Caki2 (cell line): ENCODE results near the gene CACNA1E. TPM values are rescaled to one million over a fixed set of nuclear protein-coding genes. Genes with fewer than 3 reads are reported as not detected.

Source experiments
- DNase-seq: peaks from one replicate; pipeline ENCODE4 v3.0.0-alpha.2; 2015; ENCODE audit warnings: low read depth
- in situ Hi-C: cut with HindIII; loops from 2 replicates; pipeline ENCODE4 v1.10.0; 2016; ENCODE audit warnings: low sequenced_read_pairs, low pct_unique_long_range_greater_than_20kb, mixed read lengths
- total RNA-seq: library from RNA; depleted of rRNA; stranded (reverse); fragments of >200 nt; shearing (Covaris generic); gene quantifications from 2 replicates; pipeline ENCODE4 v1.2.3, GENCODE V29; 2014; ENCODE audit warnings: low replicate concordance; rRNA removed

The CACNA1E gene
- total RNA-seq = not detected in 2 replicates

- in situ Hi-C loops = no loop called here
- DNase-seq = no peak
These were observed at the start of gene CACNA1E for GRCh38 chr1:181483285-181484195. Gene CACNA1E (plus strand): TSS chr1:181483517. CDS start chr1:181483745, 228 bp downstream.

DNA sequence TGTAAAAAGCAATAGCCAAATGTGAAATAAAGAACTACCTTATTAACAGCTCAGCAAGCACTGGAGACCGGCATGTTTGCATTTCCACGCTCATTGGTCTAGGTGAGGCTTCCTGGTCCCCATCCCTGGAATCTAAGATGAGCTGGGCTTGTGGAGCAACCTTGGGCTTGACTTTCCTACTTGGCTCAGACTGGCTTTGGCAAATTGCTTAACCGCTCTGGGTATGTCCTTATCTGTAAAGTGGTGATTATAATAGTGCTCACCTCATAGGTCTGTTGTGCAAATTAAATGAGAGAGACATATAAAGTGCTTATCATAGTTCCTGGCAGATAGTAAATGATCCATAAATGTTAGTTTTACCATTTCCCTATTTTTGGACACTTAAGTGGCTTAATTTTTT, 49.4 kb upstream of the CACNA1E start:
- no peak for DNase-seq
- in situ Hi-C loops = no loop called here

GRCh38 chr1:181438013-181438412, 45.3 kb upstream of the CACNA1E start:
- in situ Hi-C loops = no loop called here
- no peak for DNase-seq

GRCh38 chr1:181440510-181440909, 42.8 kb upstream of the CACNA1E start:
- no peak for DNase-seq
- in situ Hi-C loops = no loop called here

GRCh38 chr1:181442181-181442525, 41.2 kb upstream of the CACNA1E start:
- DNase-seq = no peak
- in situ Hi-C loops = no loop called here

- DNase-seq = no peak
- in situ Hi-C loops = no loop called here
These were observed 40.0 kb upstream of the CACNA1E start for GRCh38 chr1:181443231-181443853.

DNA sequence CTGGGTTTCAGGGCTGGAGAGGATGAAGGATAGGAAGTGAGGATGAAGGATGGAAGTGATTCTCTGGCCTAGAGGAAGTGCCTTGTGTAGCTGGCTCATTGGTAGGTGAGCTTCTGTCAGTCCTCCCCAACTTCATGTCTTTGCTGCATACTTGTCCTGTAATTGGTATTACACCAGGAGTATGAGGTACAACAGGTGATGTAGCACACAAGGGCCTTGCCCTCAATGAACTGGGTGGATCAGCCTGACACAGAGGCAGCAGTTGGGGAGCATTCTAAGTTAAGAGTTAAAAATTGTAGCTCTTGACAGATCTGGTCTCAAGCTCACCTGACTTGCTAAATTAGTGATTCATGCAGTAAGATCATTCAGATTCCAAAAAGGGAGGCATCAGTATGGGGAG, 37.9 kb upstream of the CACNA1E start:
- in situ Hi-C loops = no loop called here
- no peak for DNase-seq

- DNase-seq = no peak
- in situ Hi-C loops = no loop called here
These were observed 34.9 kb upstream of the CACNA1E start for GRCh38 chr1:181448461-181448860.

DNA sequence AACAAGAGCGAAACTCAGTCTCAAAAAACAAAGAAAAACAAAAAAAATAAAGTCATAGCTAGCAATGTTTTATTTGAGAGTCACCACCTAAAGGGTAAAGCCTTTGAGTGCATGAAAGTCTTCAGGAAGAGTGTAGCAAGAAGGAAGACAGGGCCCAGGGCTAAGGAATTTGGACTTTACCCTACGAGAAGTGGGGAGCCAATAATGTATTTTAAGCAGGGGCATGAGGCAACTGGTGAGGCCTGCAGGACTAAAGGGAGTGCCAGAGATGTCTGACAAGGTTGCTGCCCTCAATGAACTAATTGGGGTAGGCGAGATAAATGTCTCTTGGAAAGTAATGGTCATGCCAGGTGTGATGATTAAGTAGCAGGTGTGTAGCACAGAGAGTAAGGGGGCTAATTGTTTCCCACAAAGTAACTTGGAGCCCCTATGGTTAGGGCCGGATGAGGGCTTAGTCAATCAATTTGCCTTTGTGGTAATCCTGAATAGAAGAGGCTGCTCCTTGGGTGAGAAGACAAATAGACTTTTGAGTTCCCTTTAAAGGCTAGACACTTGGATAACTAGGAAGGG, 31.6 kb upstream of the CACNA1E start:
- in situ Hi-C loops = no loop called here
- DNase-seq = no peak

GRCh38 chr1:181452746-181453145, 30.6 kb upstream of the CACNA1E start:
- no peak for DNase-seq
- in situ Hi-C loops = no loop called here

- in situ Hi-C loops = no loop called here
- no peak for DNase-seq
These were observed 29.6 kb upstream of the CACNA1E start for GRCh38 chr1:181453541-181454201.

DNA sequence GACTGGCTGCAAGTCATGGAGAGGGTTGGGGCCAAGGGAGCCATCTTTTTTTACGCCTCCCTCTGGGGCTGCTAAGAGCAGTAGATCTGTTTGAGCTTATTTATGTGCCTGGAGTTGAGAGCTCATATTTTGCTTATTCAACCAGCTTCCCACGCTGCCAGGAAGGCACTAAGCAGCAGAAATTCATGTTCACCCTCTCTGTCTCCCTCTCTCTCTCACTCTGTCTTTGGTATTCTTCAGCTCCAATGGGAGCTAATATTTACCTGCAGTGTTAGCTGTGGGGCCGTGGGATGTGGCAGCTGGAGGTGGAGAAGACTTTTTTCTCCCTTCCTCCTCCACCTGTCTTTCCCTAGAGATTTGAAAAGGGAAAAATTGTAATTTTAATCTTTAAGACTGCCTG, 26.8 kb upstream of the CACNA1E start:
- no peak for DNase-seq
- in situ Hi-C loops = no loop called here

DNA sequence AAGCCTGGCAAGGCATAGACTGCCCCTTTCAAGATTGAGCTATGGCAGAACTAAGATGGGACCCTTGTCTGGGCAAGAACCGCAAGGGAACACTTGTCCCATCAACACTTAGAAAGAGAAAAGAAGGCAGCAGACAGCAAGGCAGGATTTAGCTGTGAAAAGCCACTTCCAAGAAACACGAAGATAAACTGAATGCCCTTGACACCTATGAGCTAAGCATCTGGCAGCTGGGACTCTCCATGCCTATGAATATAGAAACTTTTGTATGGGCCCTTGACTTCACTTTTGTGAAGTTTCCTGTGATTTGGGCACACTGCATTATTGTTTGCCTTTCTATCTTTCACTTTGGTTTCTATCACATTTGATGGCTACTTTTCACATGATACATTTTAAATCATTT, 24.9 kb upstream of the CACNA1E start:
- DNase-seq = no peak
- in situ Hi-C loops = no loop called here

GRCh38 chr1:181459067-181459466, 24.2 kb upstream of the CACNA1E start:
- in situ Hi-C loops = no loop called here
- no peak for DNase-seq

GRCh38 chr1:181469829-181470228, 13.5 kb upstream of the CACNA1E start:
- in situ Hi-C loops = no loop called here
- DNase-seq = peak; percentile 78

DNA sequence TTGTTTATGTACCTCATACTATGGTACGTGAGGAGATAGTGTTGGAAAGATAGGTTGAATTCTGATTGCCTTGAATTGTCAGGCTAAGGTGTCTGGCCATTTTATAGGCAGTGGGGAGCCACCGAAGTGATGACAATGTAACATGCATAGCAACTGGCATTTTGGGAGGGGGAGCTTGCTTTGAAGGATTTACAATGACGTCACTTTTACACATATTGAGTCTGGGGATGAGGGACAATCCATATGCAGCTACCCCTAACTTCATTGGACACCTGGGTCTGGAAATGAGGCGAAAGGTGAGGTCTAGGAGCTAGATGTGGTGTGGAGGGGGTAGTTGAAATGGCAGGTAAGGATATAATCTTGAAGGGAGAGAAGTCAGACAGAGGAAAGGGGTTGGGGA, 7.7 kb upstream of the CACNA1E start:
- in situ Hi-C loops = no loop called here

GRCh38 chr1:181476581-181476980, 6.7 kb upstream of the CACNA1E start:
- no peak for DNase-seq
- in situ Hi-C loops = no loop called here

More for the DNA sequence above, 7.7 kb upstream of the CACNA1E start:
- no peak for DNase-seq

- DNase-seq = no peak
- in situ Hi-C loops = no loop called here
These were observed 5.0 kb upstream of the CACNA1E start for GRCh38 chr1:181478306-181478705.
